GM23338 (cell line): ENCODE data around the gene ZNF787.

Source experiments
- CREB1 ChIP-seq: fragments of 250-450 bp; sonication (Bioruptor Pico); IDR thresholded peaks from 2 replicates; pipeline ENCODE4 v1.5.0; 2020; ENCODE audit warnings: low read depth, mild to moderate bottlenecking, moderate library complexity
- CTCF ChIP-seq, 2 experiments: fragments of 200-600 bp in 1 of 2; sonication (generic) in 1 of 2; conservative IDR thresholded peaks; 2 replicates each; pipeline versions ENCODE4 v1.5.1 to v1.6.1; 2016 to 2017; ENCODE audit warnings: antibody characterized with exemption in 2 of 2, low read depth in 2 of 2, mild to moderate bottlenecking in 2 of 2, moderate library complexity in 1 of 2
- ETS1 ChIP-seq: IDR thresholded peaks from 2 replicates; pipeline ENCODE4 v1.6.1; 2016; ENCODE audit warnings: antibody characterized with exemption
- EZH2 ChIP-seq: fragments of 200-600 bp; sonication (generic); IDR thresholded peaks from one replicate; pipeline ENCODE4 v1.8.0; 2017; ENCODE audit warnings: antibody characterized with exemption, mild to moderate bottlenecking, low read depth; ENCODE audit not compliant: unreplicated experiment
- EZH2phosphoT487 ChIP-seq: fragments of 200-600 bp; sonication (generic); IDR thresholded peaks from one replicate; pipeline ENCODE4 v1.8.1; 2018; ENCODE audit warnings: antibody characterized with exemption; ENCODE audit not compliant: unreplicated experiment
- NANOG ChIP-seq: IDR thresholded peaks from 2 replicates; pipeline ENCODE4 v1.6.1; 2016; ENCODE audit warnings: antibody characterized with exemption, borderline replicate concordance
- POLR2AphosphoS5 ChIP-seq: IDR thresholded peaks from 2 replicates; pipeline ENCODE4 v1.6.1; 2016; ENCODE audit warnings: antibody characterized with exemption, low read depth
- REST ChIP-seq: IDR thresholded peaks from one replicate; pipeline ENCODE4 v1.6.1; 2018; ENCODE audit warnings: antibody characterized with exemption; ENCODE audit not compliant: unreplicated experiment
- ZNF114 ChIP-seq: fragments of 250-450 bp; sonication (Bioruptor Pico); IDR thresholded peaks from 2 replicates; pipeline ENCODE4 v1.5.0; 2020; ENCODE audit warnings: mild to moderate bottlenecking, moderate library complexity

GRCh38 chr19:56097776-56098175 lies 23.3 kb downstream of the ZNF787 start:
- TF ChIP-seq CTCF (conservative IDR thresholded peaks at IDR 0.05; ENCODE audit: low read depth in 2 of 2) (no peak), EZH2 (no peak), REST (no peak), EZH2phosphoT487 (no peak), ZNF114 (CRISPR knock-in tag) (no peak), CREB1 (CRISPR knock-in tag) (no peak), NANOG (no peak), POLR2AphosphoS5 (no peak), ETS1 (no peak)
